GDM1 (cell line): Measurements from ENCODE around the gene LZTS2.
A peak's percentile ranks its signal among the peaks of the same experiment; 100 is the strongest.

Experiments used
- DNase-seq: peaks from one replicate; lab custom pipeline; 2025; lab: John Stamatoyannopoulos, UW

Gene LZTS2

DNA sequence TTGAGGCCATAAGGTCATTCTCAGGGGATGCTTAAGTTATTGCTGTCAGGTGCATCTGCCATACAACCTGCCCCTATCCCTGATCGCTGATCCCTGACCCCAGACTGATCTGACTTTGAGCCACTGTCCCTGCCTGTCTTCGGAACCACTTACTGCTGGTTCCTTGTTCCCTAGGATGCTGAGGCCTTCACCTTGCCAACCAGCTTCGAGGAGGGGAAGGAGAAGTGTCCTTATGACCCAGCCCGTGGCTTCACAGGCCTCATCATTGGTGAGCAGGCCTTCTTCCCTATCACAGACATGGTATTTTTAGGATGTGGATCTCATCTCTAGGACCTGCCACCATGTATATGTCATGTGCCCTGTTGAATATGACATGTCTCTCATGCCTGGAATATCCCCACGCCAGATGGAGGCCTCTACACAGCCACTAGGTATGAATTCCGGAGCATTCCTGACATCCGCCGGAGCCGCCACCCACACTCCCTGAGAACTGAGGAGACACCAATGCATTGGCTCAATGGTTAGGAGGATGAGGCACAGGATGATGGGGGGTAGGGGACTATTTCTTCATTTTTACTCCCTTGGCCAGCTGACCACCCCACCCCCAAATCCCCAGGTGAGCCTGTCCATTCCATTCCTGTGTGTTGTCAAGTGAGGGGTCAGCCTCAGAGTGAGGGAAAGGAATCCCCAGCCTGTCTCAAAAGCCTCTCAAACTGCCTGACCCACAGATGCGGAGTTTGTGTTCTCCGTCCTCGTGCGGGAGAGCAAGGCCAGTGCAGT is 21.3 kb upstream of the LZTS2 start:
- no peak for DNase-seq

DNA sequence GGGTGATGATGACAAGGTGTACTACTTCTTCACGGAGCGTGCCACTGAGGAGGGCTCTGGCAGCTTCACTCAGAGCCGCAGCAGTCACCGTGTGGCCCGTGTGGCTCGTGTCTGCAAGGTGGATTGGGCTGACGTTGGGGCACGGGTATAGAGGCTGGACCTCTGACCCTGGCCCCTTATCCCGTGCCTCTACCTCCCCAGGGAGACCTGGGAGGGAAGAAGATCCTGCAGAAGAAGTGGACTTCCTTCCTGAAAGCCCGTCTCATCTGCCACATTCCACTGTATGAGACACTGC is 20.8 kb upstream of the LZTS2 start:
- DNase-seq = no peak

DNA sequence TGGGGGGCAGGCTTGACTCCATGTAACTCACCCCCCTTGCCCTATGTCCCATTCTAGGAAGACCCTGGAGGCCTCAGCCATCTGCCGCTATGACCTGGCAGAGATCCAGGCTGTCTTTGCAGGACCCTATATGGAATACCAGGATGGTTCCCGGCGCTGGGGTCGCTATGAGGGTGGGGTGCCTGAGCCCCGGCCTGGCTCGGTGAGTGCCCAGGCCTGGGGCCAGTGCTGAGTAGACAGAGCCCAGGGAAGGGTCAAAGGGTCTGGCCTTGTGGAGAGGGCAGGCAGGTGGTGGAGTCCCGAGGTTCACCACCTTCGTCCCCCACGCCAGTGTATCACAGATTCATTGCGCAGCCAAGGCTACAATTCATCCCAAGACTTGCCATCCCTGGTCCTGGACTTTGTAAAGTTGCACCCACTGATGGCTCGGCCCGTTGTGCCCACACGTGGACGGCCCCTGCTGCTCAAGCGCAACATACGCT is 19.8 kb upstream of the LZTS2 start:
- no peak for DNase-seq

DNA sequence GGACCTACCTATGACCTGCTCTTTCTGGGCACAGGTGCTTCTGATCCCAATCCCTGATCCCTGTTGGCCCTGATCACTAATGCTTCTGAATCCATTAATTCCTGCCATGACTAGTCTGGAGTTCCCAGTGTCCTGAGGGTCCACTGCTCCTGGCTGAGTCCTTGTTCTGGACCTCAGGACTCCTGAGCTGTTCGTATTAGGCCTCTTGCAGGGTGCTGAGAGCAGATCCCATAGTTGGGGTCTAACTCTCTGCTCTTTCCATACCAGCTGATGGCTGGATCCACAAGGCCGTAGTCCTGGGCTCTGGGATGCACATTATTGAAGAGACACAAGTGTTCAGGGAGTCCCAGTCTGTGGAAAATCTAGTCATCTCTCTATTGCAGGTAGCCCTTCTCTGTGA is 19.3 kb upstream of the LZTS2 start:
- no peak for DNase-seq

DNA sequence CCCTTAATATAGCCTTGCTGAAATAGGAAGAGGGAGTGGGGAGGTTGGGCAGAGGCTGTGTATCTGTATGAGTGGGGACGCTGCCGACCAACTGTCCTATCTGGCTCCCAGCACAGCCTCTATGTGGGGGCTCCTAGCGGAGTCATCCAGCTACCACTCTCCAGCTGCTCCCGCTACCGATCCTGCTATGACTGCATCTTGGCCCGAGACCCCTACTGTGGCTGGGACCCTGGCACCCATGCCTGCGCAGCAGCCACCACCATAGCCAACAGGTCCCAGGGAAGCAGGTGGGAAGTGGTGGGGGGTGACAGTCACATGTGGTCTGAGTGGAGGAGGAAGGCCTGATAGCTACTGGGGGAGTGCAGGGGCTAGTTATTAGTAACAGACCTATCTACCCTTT is 18.9 kb upstream of the LZTS2 start:
- no peak for DNase-seq

DNA sequence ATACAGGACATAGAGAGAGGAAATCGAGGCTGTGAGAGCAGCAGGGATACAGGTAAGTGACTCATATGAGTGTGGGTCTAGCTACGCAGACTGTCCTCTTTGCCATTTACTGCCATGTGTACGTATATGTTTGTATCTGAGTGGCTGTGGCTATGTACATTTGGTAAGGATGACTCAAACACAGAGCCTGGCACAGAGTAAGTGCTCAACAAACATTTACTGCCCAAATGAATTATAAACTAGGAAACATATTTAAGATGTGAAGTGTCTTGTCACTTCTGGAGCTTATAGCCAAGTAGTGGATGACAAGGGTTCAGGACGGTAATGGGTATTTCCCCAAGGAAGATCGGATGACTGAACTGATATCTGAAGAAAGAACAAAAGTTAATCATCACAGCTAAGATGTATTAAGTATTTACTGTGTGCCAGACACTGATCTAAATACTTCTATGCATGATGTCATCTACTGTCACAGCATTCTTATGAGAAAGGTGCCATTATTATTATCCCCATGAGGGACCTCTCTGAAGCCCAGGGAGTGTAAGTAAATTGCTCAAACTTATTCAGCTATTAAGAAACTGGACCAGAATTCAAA is 18.3 kb upstream of the LZTS2 start:
- no peak for DNase-seq

DNA sequence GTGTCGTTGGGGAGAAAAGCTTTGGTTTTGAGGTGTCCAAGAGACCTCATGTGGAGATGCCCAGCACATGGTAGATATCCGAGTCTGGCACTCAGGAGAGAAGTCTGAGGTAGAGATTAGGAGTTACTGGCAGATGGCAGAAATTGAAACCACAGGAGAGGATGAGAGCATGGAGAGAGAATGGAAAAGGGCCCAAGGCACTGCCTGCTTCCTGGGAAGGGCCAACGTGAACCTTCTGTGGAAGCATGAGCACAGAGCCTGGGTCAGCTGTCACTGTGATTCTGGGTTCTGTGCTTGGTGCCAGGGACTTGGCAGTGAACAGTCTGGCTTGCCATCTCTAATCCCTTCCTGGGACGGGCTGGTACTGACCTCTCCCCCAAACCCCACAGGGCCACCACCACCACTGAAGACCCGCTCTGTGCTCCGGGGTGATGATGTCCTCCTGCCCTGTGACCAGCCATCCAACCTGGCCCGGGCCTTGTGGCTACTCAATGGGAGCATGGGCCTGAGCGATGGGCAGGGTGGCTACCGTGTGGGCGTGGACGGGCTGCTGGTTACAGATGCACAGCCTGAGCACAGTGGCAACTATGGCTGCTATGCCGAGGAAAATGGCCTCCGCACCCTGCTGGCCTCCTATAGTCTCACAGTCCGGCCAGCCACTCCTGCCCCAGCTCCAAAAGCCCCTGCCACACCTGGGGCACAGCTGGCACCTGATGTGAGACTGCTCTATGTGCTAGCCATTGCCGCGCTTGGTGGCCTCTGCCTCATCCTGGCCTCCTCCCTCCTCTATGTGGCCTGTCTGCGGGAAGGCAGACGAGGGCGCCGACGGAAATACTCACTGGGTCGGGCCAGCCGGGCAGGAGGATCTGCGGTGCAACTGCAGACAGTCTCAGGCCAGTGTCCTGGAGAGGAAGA is 16.4 kb upstream of the LZTS2 start:
- no peak for DNase-seq

DNA sequence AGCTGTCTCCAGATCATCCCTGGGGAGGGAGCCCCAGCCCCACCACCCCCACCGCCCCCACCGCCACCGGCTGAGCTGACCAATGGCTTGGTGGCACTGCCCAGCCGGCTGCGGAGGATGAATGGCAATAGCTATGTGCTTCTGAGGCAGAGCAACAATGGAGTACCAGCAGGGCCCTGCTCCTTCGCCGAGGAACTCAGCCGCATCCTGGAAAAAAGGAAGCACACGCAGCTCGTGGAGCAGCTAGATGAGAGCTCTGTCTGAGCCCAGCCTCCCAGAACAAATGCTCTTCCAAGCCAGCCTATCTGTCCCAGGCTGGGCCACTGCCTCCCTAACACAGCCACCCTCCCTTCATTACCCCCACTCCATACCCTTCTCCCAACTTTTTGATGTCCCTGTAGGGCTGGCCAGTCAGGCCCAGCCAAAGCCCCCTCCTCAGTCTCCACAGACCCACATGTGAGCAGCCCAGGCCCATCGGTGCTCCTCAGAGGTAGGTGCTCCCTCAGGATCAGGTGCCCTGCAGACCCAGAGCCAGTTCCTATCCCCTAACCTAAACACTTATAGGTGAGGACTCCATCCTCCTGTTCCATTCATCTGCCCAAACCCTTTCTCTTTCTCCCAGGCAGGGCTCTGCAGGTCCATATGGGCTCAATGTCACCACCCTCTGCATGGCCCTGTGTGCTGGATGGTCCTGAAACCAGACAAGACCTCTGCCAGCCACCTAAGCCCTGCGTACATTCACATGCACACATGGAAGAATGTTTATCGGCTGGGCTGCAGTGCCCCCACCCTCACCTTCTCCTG is 15.5 kb upstream of the LZTS2 start:
- no peak for DNase-seq

DNA sequence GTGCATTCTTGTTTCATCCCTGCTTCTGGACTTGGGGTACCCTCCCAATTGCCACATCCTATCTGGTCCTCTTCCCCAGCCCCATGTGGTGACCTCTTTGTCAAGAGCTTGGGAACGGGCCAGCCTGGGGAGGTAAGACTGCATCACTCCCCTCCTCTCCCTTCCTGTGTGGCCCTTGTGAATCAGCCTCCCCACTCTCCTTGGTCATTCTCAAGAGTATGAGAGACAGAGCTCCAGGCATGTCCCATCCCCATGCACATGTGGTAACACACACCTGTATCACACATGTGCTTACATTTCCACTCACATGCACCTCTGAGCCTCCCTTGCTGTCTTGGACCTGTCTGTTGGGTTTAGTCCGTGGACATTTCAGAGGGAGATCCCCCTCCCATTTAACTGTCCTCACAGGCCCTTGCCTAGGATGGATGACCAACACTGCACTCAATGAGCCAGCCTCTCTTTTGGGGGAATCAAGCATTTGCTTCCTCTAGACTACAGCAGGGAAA is 14.9 kb upstream of the LZTS2 start:
- DNase-seq = no peak

DNA sequence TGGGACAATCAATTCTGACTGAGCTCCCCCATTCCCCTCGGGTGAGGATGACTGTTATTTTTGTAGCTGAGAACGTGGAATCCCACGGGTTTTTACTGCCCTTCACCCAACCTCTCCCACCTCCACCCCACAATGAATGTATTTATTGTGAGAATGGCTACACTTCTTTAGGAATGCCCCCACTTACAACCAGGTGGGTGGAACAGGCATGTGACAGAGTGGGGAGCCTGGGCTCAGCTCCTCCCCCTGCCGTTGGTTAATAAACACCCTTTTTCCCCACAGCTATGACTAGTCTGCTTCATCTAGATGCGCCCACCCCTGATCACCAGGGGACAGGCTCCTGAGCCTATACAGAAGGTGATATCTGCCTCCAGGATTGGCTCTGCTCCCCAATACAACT is 14.3 kb upstream of the LZTS2 start:
- no peak for DNase-seq

DNA sequence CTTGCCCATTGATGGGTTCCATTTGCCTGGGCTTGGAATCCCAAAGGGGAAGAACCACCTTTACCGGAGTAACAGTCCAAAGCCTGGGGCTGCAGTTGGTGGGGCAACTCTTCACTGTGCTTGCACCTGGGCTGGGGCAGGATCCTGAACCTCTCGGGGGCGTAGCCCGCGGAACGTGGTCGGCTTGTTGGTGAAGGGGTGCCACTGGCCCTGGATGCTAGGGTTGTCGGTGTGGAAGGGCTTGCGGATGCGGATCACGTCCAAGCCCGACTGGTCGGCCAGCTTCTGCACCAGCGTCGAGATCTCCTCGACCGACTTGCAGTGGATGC is 13.0 kb upstream of the LZTS2 start:
- no peak for DNase-seq

DNA sequence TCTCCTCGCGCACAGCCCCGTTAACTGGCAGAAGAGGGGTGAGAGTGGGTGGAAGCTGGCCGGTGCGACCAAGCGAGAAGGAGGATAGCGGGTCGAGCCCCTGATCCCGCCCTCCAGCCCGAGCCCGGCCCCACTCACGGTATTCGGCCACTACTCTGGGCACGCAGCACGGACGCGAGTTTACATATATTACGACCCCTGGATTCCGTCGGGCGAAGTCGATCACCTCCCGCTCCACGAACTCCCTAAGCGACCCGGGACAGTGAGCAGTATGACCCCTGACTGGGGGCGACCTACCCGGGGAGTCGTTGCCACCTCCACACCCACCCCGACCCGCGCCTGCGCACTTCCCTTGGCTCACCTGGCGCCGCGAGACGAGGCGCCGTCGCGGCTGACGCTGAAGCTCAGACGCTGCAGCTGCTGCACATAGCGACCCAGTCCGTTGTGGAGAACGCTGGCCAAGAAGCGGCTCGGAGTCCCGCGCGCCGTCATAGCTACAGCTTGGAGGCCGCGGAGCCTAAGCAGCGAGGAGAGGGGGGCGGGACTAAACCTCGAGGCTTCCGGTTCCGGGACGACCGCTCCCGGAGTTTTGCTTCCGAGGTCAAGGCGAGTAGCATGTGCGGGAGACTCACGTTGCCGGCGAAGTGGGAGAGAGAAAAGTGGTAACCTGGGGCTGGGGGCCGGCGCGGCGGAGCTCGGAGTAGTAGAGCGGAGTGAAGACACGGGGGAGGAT is 12.5 kb upstream of the LZTS2 start, which contains the start of the genes MRPL43 and TWNK:
TSS of gene MRPL43 (minus strand) at position 546 of the 733 bp plus-strand sequence. CDS start at position 492, 54 bp downstream.
TSS of gene TWNK (plus strand) at position 592 of the 733 bp plus-strand sequence. CDS start 668 bp downstream, outside the sequence.
- DNase-seq = peak; percentile 49

DNA sequence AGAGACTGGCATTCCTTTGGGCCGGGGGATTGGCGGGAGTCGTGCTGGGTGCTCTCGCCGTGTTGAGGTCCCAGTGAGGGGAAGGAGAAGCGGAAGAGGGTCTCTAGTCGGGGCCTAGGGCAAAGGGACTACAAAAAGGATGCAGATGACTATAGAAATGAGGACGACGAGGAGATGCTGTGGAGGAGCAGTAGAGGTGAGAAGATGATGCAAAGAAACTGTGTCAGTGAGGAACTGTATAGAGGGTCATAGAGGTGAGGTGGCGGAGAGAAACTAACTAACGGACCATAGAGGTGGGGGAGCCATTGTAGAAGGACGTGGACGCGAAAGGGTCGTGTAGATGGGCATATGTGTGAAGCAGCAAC is 11.9 kb upstream of the LZTS2 start:
- no peak for DNase-seq

DNA sequence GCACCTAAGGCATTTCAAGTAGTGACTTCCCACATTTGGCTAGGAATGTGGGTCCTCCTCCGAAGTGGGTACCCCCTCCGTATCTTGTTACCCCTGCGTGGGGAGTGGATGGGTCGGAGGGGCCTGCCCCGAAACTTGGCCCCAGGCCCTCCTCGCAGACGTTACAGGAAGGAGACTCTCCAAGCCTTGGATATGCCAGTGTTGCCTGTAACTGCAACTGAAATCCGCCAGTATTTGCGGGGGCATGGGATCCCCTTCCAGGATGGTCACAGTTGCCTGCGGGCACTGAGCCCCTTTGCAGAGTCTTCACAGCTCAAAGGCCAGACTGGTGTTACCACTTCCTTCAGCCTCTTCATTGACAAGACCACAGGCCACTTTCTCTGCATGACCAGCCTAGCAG is 11.4 kb upstream of the LZTS2 start:
- no peak for DNase-seq

DNA sequence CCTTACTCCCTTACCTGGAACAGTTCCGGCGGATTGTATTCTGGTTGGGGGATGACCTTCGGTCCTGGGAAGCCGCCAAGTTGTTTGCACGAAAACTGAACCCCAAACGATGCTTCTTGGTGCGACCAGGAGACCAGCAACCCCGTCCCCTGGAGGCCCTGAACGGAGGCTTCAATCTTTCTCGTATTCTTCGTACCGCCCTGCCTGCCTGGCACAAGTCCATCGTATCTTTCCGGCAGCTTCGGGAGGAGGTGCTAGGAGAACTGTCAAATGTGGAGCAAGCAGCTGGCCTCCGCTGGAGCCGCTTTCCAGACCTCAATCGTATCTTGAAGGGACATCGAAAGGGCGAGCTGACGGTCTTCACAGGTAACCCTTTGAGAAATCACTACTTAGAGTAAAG is 10.5 kb upstream of the LZTS2 start:
- DNase-seq = no peak

DNA sequence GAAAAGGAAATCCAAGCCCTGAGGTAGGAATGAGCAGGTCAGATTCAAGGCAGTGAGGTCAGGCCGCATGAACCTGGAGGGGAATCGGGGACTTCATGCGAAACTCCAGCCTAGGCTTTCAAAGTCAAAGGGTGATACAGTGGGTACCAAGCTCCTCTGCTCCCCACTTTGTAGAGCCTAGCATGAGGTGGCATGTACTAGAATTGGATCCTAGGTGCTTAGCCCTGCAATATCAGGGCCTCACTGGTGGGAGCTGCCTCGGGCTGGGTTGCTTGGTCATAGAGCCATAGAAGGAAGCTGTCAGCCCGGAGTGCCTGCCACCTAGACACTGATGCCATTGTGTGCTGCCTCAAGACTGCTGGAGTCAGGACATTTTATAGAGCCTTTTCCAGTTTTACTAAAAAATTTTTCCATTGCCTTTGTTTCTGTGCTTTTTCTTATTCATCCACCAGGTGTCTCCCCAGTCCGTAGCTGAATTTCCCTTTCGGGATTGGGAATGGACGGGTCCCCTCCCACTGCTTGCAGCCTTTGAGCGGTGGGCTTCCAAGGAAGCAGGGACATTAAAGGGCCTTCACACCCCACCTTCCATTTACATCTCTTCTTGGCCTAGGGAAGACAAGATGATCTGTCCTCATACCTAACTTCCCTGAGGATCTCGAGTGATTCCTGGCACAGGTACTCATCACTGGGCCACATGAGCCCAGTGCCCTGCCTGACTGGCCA is 5.5 kb upstream of the LZTS2 start:
- DNase-seq = no peak

DNA sequence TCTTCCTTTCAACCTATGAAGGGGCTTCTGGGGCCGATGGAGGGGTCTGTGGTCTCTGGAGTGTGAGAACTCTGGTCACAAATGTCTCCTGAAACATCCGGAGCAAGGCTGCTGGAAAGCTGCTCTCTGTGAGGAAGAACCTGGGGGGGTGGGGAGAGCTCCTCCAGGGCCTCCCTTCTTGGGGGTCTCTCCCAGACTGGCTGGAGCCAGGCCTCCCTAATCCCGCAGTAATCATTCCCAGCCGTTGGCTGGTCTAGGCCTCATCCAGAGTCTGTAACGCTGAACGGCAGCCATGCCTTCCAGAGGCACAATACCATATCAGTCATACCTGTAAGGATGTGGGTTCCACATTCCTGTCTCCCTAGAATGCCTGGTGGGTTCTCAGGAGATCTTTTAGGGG is 4.4 kb upstream of the LZTS2 start:
- DNase-seq = no peak

DNA sequence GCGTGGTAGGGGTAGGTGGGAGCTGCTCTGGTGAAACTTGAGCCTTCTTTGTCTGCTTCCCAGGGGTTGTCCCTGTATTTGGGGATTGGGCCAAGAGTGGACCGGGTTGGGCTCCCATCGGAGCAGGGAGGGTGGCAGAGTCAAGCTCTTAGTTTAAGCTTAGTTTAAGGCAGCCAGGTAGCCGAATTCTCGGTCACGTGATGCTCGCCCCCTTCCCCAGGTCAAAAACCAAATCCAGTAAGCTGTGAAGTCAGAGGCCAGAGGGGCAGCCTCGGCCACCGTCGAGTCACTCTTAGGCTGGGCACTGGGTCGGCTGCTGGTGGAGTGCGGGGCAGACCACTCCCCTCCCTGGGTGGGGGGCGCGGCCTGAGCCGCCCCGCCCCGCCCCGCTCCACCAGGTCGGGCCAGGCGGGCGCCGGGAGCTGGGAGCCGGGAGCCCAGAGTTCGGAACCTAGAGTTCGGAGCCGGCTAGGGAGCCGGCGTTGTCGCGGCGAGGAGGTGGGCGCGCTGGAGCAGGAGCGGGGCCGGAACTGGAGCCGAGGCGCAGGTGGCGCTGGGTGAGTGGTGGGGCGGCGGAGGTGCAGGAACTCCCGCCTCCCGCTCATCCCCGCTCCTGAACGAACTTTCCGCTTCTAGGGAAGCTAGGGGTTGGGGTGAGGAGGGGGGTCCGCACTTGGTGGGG is 2.8 kb upstream of the LZTS2 start:
- peak; percentile 34 for DNase-seq

DNA sequence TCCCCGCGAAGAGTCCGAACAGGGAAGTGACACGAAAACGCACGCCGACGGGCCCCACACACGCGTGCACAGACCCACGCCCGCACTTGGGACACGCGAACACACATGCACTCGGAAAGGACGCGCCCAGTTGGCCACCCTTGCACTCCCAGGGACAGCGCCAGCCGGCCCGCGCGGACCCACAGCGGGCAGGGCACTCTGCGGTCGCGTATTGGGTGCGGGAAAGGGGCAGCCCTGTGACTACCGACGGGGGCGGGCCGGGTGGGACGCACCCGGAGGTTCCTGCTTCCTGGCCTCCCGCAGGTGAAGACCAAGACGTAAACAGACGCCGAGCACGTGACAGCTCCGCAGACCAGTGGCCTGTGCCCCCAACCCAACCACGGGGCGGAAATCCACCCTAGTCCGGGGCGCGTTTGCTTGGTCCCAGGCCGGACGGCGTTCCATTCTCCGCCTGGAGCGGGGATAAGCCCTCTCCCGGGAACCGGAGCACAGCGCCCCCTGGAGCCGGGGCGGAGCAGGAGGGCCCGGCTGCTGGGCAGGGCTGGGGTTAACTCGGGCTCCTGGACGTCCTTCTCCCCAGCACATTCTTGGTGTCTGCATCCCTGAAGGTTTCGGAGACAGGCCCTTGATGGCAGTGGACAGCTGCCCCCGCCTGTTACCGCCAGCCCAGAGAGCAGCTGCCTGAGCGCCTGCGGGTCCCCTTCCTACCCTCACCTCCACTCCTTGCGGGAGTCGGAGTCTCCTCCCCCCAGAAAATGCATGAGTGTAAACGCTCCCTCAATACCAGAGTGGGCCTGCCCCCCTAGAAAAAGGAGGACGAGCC is 2.0 kb upstream of the LZTS2 start:
- DNase-seq = peak; percentile 72
